Right lobe of liver (tissue), 4 donors: Measurements from ENCODE around the gene SHISA7.
A peak's percentile ranks its signal among the peaks of the same experiment; 100 is the strongest.

Experiments
- CTCF ChIP-seq, 4 donors: fragments of 200-600 bp in 3 of 4; fragments of 450-650 bp in 1 of 4; IDR thresholded peaks; one replicate each; pipeline versions ENCODE4 v1.5.1 to v1.8.0; 2016 to 2022; ENCODE audit warnings: antibody characterized with exemption in 4 of 4, mild to moderate bottlenecking in 2 of 4
- POLR2A ChIP-seq: fragments of 450-650 bp; IDR thresholded peaks from one replicate; pipeline ENCODE4 v1.6.1; 2017; ENCODE audit warnings: antibody characterized with exemption, mild to moderate bottlenecking
- donor health status: DM: no; HTN: no; CAD: no.
- donor health status: DM: no; HTN: no; CAD: no.
- donor health status: DM: no; HTN: yes; CAD: no.

GRCh38 chr19:55385724-55386492 is 57.2 kb downstream of the SHISA7 start, which contains the start of gene RPL28:
- TF ChIP-seq CTCF (IDR thresholded peaks at IDR 0.05) (no peak), POLR2A (peak; percentile 98)
